ENCODE results near the gene PRICKLE2. TPM values are rescaled to one million over a fixed set of nuclear protein-coding genes. Genes with fewer than 3 reads are reported as not detected.

Gene PRICKLE2
- polyA plus RNA-seq, 1 donor (not counting 4 experiments of a cell fraction or from before 2014, with no cell fraction given): 7.8 TPM

DNA sequence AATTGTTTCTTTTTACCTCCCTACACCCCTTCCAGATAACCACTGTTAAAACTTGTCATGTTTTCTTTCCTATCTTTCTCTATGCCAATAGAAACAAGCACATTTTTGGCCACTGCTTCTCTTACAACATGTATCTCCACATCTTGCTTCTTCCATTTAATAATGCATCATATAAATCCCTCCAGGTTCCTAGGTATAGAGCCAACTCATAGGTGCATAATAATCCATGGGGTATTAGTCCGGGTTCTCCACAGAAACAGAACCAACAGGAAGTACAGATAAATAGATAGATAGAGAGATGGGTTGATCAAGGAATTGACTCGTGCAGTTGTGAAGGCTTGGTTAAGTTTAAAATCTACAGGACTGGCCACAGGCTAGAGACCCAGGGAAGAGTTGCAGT, 160.5 kb downstream of the PRICKLE2 start:
- Histone ChIP-seq H3K4me2 (ENCODE audit: control insufficient read depth, extremely low read depth, insufficient read depth, low read depth, low read length) (no peak overlapping the region), H3K4me1 (ENCODE audit: control insufficient read depth, extremely low read depth, insufficient read depth, low read length) (no peaks in the 10 kb centered on the region), H3K9ac (ENCODE audit: control insufficient read depth, extremely low read depth, insufficient read depth, low read length) (no peak overlapping the region), H3K27me3 (ENCODE audit: control insufficient read depth, extremely low read depth, insufficient read depth, low read length) (no peaks in the 10 kb centered on the region), H4K20me1 (ENCODE audit: control insufficient read depth, extremely low read depth, insufficient read depth, low read length) (no peaks in the 10 kb centered on the region), H3K36me3 (ENCODE audit: control insufficient read depth in 2 of 2, extremely low read depth in 1 of 2, insufficient read depth in 2 of 2, low read length in 2 of 2) (no peaks in the 10 kb centered on the region), H3K27ac (ENCODE audit: control insufficient read depth, insufficient read depth, low read length) (no peak overlapping the region), H3K9me1 (ENCODE audit: control insufficient read depth, extremely low read depth, insufficient read depth, low read length) (no peaks in the 10 kb centered on the region), H2AFZ (ENCODE audit: control insufficient read depth, low read length) (no peak overlapping the region), H3K9me3 (ENCODE audit: control insufficient read depth, low read depth, low read length) (no peaks in the 10 kb centered on the region), H3K4me3 (ENCODE audit: control insufficient read depth in 2 of 3, extremely low read depth in 1 of 3, insufficient read depth in 2 of 3, low read depth in 1 of 3, low read length in 3 of 3) (no peak overlapping the region), H3K79me2 (ENCODE audit: control insufficient read depth, insufficient read depth, low read length) (no peaks in the 10 kb centered on the region)
- no peak for FAIRE-seq
- TF ChIP-seq EZH2 (IDR thresholded peaks at IDR 0.05; ENCODE audit: low read length): no peak
- TF ChIP-seq, protein P1, sequence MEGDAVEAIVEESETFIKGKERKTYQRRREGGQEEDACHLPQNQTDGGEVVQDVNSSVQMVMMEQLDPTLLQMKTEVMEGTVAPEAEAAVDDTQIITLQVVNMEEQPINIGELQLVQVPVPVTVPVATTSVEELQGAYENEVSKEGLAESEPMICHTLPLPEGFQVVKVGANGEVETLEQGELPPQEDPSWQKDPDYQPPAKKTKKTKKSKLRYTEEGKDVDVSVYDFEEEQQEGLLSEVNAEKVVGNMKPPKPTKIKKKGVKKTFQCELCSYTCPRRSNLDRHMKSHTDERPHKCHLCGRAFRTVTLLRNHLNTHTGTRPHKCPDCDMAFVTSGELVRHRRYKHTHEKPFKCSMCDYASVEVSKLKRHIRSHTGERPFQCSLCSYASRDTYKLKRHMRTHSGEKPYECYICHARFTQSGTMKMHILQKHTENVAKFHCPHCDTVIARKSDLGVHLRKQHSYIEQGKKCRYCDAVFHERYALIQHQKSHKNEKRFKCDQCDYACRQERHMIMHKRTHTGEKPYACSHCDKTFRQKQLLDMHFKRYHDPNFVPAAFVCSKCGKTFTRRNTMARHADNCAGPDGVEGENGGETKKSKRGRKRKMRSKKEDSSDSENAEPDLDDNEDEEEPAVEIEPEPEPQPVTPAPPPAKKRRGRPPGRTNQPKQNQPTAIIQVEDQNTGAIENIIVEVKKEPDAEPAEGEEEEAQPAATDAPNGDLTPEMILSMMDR (optimal IDR thresholded peaks at IDR 0.05 in 1 of 3, IDR thresholded peaks at IDR 0.05 in 1 of 3, conservative IDR thresholded peaks at IDR 0.05 in 1 of 3; ENCODE audit: extremely low read depth in 1 of 3, insufficient read depth in 2 of 3, low read length in 3 of 3): no peak
- dilution Hi-C loops (cut with MboI; ENCODE audit: extremely low pct_ligation_motif_present, low sequenced_read_pairs): no loop called here
- DNase-seq (ENCODE audit: low read depth, low spot score): no peak

DNA sequence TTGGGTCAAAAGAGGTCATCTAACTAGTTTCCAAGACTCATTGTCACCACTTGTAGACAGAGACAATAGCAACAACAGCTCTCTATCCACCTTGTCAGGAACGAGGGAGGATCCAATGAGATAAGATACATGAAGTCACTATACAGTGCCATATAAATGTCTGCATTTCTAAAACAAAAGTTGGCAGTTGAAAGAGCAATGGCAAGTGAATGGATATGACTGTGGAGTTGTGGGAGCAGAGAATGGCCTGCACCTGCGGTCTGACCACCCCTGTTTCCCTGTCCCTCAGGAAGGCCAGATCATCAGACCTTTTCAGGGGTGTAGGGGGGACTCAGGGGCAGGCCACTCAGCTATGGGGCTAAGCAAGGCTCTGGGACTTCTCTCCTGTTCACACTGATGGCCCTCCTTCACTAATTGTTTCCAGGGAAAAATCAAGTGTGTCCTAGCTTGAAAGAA, 161.3 kb downstream of the PRICKLE2 start:
- TF ChIP-seq, protein P1 (optimal IDR thresholded peaks at IDR 0.05 in 1 of 3, IDR thresholded peaks at IDR 0.05 in 1 of 3, conservative IDR thresholded peaks at IDR 0.05 in 1 of 3; ENCODE audit: extremely low read depth in 1 of 3, insufficient read depth in 2 of 3, low read length in 3 of 3): no peak
- TF ChIP-seq EZH2 (IDR thresholded peaks at IDR 0.05; ENCODE audit: low read length): no peak
- H3K9me1 ChIP-seq (ENCODE audit: control insufficient read depth, extremely low read depth, insufficient read depth, low read length): no peaks in the 10 kb centered on the region
- no peaks in the 10 kb centered on the region for H3K27me3 ChIP-seq (ENCODE audit: control insufficient read depth, extremely low read depth, insufficient read depth, low read length)
- H3K4me3 ChIP-seq (ENCODE audit: control insufficient read depth in 2 of 3, extremely low read depth in 1 of 3, insufficient read depth in 2 of 3, low read depth in 1 of 3, low read length in 3 of 3): no peak overlapping the region
- DNase-seq (ENCODE audit: low read depth, low spot score): no peak
- no peak overlapping the region for H3K9ac ChIP-seq (ENCODE audit: control insufficient read depth, extremely low read depth, insufficient read depth, low read length)
- no peaks in the 10 kb centered on the region for H4K20me1 ChIP-seq (ENCODE audit: control insufficient read depth, extremely low read depth, insufficient read depth, low read length)
- no peak overlapping the region for H2AFZ ChIP-seq (ENCODE audit: control insufficient read depth, low read length)
- no peaks in the 10 kb centered on the region for H3K9me3 ChIP-seq (ENCODE audit: control insufficient read depth, low read depth, low read length)
- no peak overlapping the region for H3K4me2 ChIP-seq (ENCODE audit: control insufficient read depth, extremely low read depth, insufficient read depth, low read depth, low read length)
- dilution Hi-C loops (cut with MboI; ENCODE audit: extremely low pct_ligation_motif_present, low sequenced_read_pairs): no loop called here
- H3K27ac ChIP-seq (ENCODE audit: control insufficient read depth, insufficient read depth, low read length): no peak overlapping the region
- no peaks in the 10 kb centered on the region for H3K4me1 ChIP-seq (ENCODE audit: control insufficient read depth, extremely low read depth, insufficient read depth, low read length)
- no peaks in the 10 kb centered on the region for H3K79me2 ChIP-seq (ENCODE audit: control insufficient read depth, insufficient read depth, low read length)
- no peak for FAIRE-seq
- no peaks in the 10 kb centered on the region for H3K36me3 ChIP-seq (ENCODE audit: control insufficient read depth in 2 of 2, extremely low read depth in 1 of 2, insufficient read depth in 2 of 2, low read length in 2 of 2)
